ENCODE results near the gene MEF2D.

DNA sequence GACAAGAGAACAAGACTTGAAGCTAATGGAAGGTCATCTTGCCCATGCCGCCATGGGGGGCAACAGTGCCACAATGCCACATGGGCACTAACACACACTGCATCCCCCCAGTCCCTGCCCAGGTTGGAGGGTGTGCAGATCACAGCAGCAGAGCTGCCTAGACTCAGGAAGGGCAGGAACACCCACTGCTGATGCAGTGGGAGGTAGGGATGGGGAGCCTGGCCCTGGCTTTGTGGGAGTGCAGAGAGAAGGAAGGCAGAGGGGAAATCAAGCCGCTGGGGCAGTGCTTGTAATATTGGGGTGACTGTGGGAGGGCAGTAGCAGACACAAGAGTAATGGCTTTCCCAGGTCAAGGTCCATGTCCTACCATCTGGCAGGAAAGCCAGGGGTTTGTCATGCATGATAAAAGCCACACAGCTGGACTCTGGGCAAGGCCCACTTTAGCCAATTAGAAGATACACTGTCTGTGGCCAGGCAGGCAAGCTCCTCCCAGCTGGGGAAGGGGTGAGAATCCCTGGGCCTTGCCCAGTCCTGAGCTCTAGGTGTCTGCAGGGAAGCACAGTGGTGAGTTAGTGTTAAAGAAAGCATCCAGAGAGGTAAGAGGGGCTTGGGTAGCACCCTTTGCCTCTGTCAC, 25.4 kb upstream of the MEF2D start:
- TF ChIP-seq, protein P1, sequence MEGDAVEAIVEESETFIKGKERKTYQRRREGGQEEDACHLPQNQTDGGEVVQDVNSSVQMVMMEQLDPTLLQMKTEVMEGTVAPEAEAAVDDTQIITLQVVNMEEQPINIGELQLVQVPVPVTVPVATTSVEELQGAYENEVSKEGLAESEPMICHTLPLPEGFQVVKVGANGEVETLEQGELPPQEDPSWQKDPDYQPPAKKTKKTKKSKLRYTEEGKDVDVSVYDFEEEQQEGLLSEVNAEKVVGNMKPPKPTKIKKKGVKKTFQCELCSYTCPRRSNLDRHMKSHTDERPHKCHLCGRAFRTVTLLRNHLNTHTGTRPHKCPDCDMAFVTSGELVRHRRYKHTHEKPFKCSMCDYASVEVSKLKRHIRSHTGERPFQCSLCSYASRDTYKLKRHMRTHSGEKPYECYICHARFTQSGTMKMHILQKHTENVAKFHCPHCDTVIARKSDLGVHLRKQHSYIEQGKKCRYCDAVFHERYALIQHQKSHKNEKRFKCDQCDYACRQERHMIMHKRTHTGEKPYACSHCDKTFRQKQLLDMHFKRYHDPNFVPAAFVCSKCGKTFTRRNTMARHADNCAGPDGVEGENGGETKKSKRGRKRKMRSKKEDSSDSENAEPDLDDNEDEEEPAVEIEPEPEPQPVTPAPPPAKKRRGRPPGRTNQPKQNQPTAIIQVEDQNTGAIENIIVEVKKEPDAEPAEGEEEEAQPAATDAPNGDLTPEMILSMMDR (IDR thresholded peaks at IDR 0.05; ENCODE audit: low read length) = no peak
- no peak for TF ChIP-seq EZH2 (optimal IDR thresholded peaks at IDR 0.05; ENCODE audit: low read depth, low read length)
- TF ChIP-seq EZH2phosphoT487 (IDR thresholded peaks at IDR 0.05; ENCODE audit: low read length) = no peak

All from MM.1S (cell line).